Liver (tissue), 9 donors: ENCODE measurements around the gene CDH19. TPM values are rescaled to one million over a fixed set of nuclear protein-coding genes. Genes with fewer than 3 reads are reported as not detected.

Source experiments
- DNase-seq: peaks from one replicate; pipeline ENCODE4 v3.0.0-alpha.2; 2017; ENCODE audit warnings: low spot score
- H3K27ac ChIP-seq, 2 donors: one replicate each; pipeline ENCODE4 v1.7.0; 2013; ENCODE audit warnings: inconsistent platforms in 2 of 2, low read length in 2 of 2, control low read depth in 1 of 2, low read depth in 1 of 2, mild to moderate bottlenecking in 1 of 2
- H3K27me3 ChIP-seq, 4 donors: one replicate each; pipeline versions ENCODE4 v1.6.1 to v1.7.0; 2013; ENCODE audit warnings: low read length in 3 of 4, inconsistent platforms in 1 of 4, mild to moderate bottlenecking in 1 of 4, moderate library complexity in 1 of 4; ENCODE audit not compliant: control insufficient read depth in 4 of 4, insufficient read depth in 4 of 4
- H3K36me3 ChIP-seq, 4 donors: one replicate each; pipeline versions ENCODE4 v1.6.1 to v1.7.0; 2013; ENCODE audit warnings: low read length in 3 of 4, mild to moderate bottlenecking in 3 of 4, low read depth in 1 of 4, moderate library complexity in 1 of 4; ENCODE audit not compliant: control insufficient read depth in 4 of 4, insufficient read depth in 3 of 4
- H3K4me1 ChIP-seq, 4 donors: one replicate each; pipeline versions ENCODE4 v1.6.1 to v1.7.0; 2013; ENCODE audit warnings: low read length in 3 of 4, mild to moderate bottlenecking in 3 of 4, moderate library complexity in 1 of 4; ENCODE audit not compliant: control insufficient read depth in 4 of 4, insufficient read depth in 4 of 4
- H3K4me3 ChIP-seq, 3 donors: one replicate each; pipeline versions ENCODE4 v1.6.1 to v1.7.0; 2013; ENCODE audit warnings: low read length in 3 of 3, control low read depth in 1 of 3, low read depth in 1 of 3, mild to moderate bottlenecking in 1 of 3
- H3K9ac ChIP-seq, 2 donors: one replicate each; pipeline ENCODE4 v1.7.0; 2013; ENCODE audit warnings: low read length in 2 of 2, mild to moderate bottlenecking in 2 of 2, moderate library complexity in 2 of 2, control low read depth in 1 of 2, low read depth in 1 of 2
- H3K9me3 ChIP-seq, 4 donors: one replicate each; pipeline versions ENCODE4 v1.6.1 to v1.7.0; 2013; ENCODE audit warnings: low read length in 3 of 4; ENCODE audit not compliant: control insufficient read depth in 4 of 4
- CTCF ChIP-seq: fragments of 150-350 bp; IDR thresholded peaks from 2 replicates; pipeline ENCODE4 v1.5.1; 2017; ENCODE audit warnings: improper control_type of control experiment, low read depth, low read length; ENCODE audit not compliant: missing input control
- EGR1 ChIP-seq, 2 donors: IDR thresholded peaks; 2 replicates each; pipeline ENCODE4 v1.6.1; 2016 to 2018; ENCODE audit warnings: antibody characterized with exemption in 2 of 2, low read depth in 2 of 2
- FOXA1 ChIP-seq: IDR thresholded peaks from 2 replicates; pipeline ENCODE4 v1.6.1; 2016; ENCODE audit warnings: antibody characterized with exemption
- FOXA2 ChIP-seq: IDR thresholded peaks from 2 replicates; pipeline ENCODE4 v1.6.1; 2016; ENCODE audit warnings: antibody characterized with exemption
- GABPA ChIP-seq, 2 donors: IDR thresholded peaks in 1 of 2; conservative IDR thresholded peaks in 1 of 2; 2 replicates each; pipeline ENCODE4 v1.6.1; 2016; ENCODE audit warnings: antibody characterized with exemption in 2 of 2, mild to moderate bottlenecking in 1 of 2, moderate library complexity in 1 of 2
- HNF4A ChIP-seq, 2 donors: conservative IDR thresholded peaks; 2 replicates each; pipeline ENCODE4 v1.6.1; 2016; ENCODE audit warnings: antibody characterized with exemption in 2 of 2, mild to moderate bottlenecking in 2 of 2
- MAX ChIP-seq: IDR thresholded peaks from 2 replicates; pipeline ENCODE4 v1.6.1; 2016; ENCODE audit warnings: antibody characterized with exemption
- NR2F2 ChIP-seq: IDR thresholded peaks from 2 replicates; pipeline ENCODE4 v1.6.1; 2016; ENCODE audit warnings: antibody characterized with exemption
- RAD21 ChIP-seq, 2 donors: IDR thresholded peaks; 2 replicates each; pipeline ENCODE4 v1.6.1; 2016; ENCODE audit warnings: antibody characterized with exemption in 2 of 2, mild to moderate bottlenecking in 2 of 2
- REST ChIP-seq: IDR thresholded peaks from 2 replicates; pipeline ENCODE4 v1.6.1; 2016; ENCODE audit warnings: antibody characterized with exemption, mild to moderate bottlenecking
- RXRA ChIP-seq, 2 donors: IDR thresholded peaks; 2 replicates each; pipeline ENCODE4 v1.6.1; 2017 to 2018; ENCODE audit warnings: antibody characterized with exemption in 2 of 2, mild to moderate bottlenecking in 1 of 2
- SP1 ChIP-seq: IDR thresholded peaks from 2 replicates; pipeline ENCODE4 v1.6.1; 2018; ENCODE audit warnings: antibody characterized with exemption, mild to moderate bottlenecking
- YY1 ChIP-seq: IDR thresholded peaks from 2 replicates; pipeline ENCODE4 v1.6.1; 2016; ENCODE audit warnings: antibody characterized with exemption, mild to moderate bottlenecking
- ZBTB33 ChIP-seq: IDR thresholded peaks from 2 replicates; pipeline ENCODE4 v1.6.1; 2016; ENCODE audit warnings: antibody characterized with exemption
- WGBS: extraction: QIAGEN DNeasy Blood & Tissue Kit; methylation state at CpG from one replicate; pipeline ENCODE4 v1.1.7; 2013; 5-methylcytosine and 5-hydroxymethylcytosine counted together
- polyA plus RNA-seq, 2 donors: library from polyadenylated mRNA; stranded (reverse) in 1 of 2; unstranded in 1 of 2; fragments of 200-250 nt in 1 of 2; fragments of >200 nt in 1 of 2; fragmentation: Nextera tagmentation in 1 of 2; extraction: Ambion mirVana in 1 of 2; gene quantifications; one replicate each; pipeline versions ENCODE4 v1.2.1 to v1.2.3, GENCODE V29; 2013 to 2015
- total RNA-seq, 2 donors: library from RNA; depleted of rRNA; stranded (reverse); fragments of >200 nt; gene quantifications; one replicate each; pipeline ENCODE4 v1.2.3, GENCODE V29; 2014
- donor health status: healthy.
- donor health status: healthy.
- donor health status: healthy.
- donor health status: healthy.
- donor health status: healthy.

The CDH19 gene
- total and polyA plus RNA-seq, 4 donors, result 0.65 to 8.0 (median 1.5) TPM

GRCh38 chr18:66571845-66572244 lies 32.0 kb downstream of the CDH19 start (continued):
- TF ChIP-seq REST (no peak), GABPA (IDR thresholded peaks at IDR 0.05 in 1 of 2, conservative IDR thresholded peaks at IDR 0.05 in 1 of 2) (no peak), EGR1 (IDR thresholded peaks at IDR 0.05; ENCODE audit: low read depth in 2 of 2) (no peak), FOXA2 (no peak), YY1 (no peak), HNF4A (conservative IDR thresholded peaks at IDR 0.05) (no peak), SP1 (no peak)

GRCh38 chr18:66566616-66567015 lies 37.3 kb downstream of the CDH19 start:
- H3K9me3 ChIP-seq, result no peaks in the 10 kb centered on the region
- no peaks in the 10 kb centered on the region for H3K4me1 ChIP-seq
- H3K4me3 ChIP-seq, result no peak overlapping the region
- DNase-seq, result no peak
- H3K27ac ChIP-seq, result no peak overlapping the region
- no peaks in the 10 kb centered on the region for H3K36me3 ChIP-seq
- H3K27me3 ChIP-seq, result no peaks in the 10 kb centered on the region
- no peak for TF ChIP-seq FOXA1
- TF ChIP-seq CTCF, result no peak
- TF ChIP-seq GABPA (IDR thresholded peaks at IDR 0.05 in 1 of 2, conservative IDR thresholded peaks at IDR 0.05 in 1 of 2), result no peak
- no peak for TF ChIP-seq REST
- no peak for TF ChIP-seq RXRA (IDR thresholded peaks at IDR 0.05)
- TF ChIP-seq ZBTB33, result no peak
- no peak for TF ChIP-seq RAD21 (IDR thresholded peaks at IDR 0.05)
- TF ChIP-seq HNF4A (conservative IDR thresholded peaks at IDR 0.05), result no peak
- no peak for TF ChIP-seq EGR1 (IDR thresholded peaks at IDR 0.05; ENCODE audit: low read depth in 2 of 2)
- no peak for TF ChIP-seq NR2F2
- no peak for TF ChIP-seq YY1
- TF ChIP-seq MAX, result no peak
- 72% methylated on average over 5 of the region's 5 CpGs for WGBS
- H3K9ac ChIP-seq, result no peak overlapping the region
